DMS 273 (cell line): ENCODE measurements around the gene MPRIP.
"Not testable (repeated sequence)": the region's sequence is repeated elsewhere in the genome, so short reads cannot be mapped to it uniquely, and the experiment has no call there.

Experiments used
- DNase-seq: peaks from one replicate; lab custom pipeline; 2025; ENCODE audit not compliant: unreplicated experiment; lab: John Stamatoyannopoulos, UW

MPRIP gene

GRCh38 chr17:17125136-17126084, 83.2 kb downstream of the MPRIP start:
- DNase-seq: peak; percentile 82

GRCh38 chr17:17126131-17127110, 84.2 kb downstream of the MPRIP start:
- DNase-seq: peak; percentile 27

GRCh38 chr17:17127156-17127555, 84.9 kb downstream of the MPRIP start:
- no peak for DNase-seq

GRCh38 chr17:17127730-17128291, 85.6 kb downstream of the MPRIP start:
- no peak for DNase-seq

- no peak for DNase-seq
These were observed 86.3 kb downstream of the MPRIP start for GRCh38 chr17:17128476-17129075.

- DNase-seq: no peak
These were observed 87.2 kb downstream of the MPRIP start for GRCh38 chr17:17129466-17129865.

GRCh38 chr17:17130077-17130844, 88.0 kb downstream of the MPRIP start:
- DNase-seq: no peak

- DNase-seq: no peak
These were observed 89.6 kb downstream of the MPRIP start for GRCh38 chr17:17131839-17132238.

- DNase-seq: no peak
These were observed 90.5 kb downstream of the MPRIP start for GRCh38 chr17:17132746-17133145.

GRCh38 chr17:17134051-17134956, 92.0 kb downstream of the MPRIP start:
- no peak for DNase-seq

GRCh38 chr17:17134957-17135333, 92.7 kb downstream of the MPRIP start:
- no peak for DNase-seq

GRCh38 chr17:17136221-17136620, 94.0 kb downstream of the MPRIP start:
- DNase-seq: not testable (repeated sequence)

- DNase-seq: no peak
These were observed 95.7 kb downstream of the MPRIP start for GRCh38 chr17:17137731-17138585.

GRCh38 chr17:17139972-17140589, 97.8 kb downstream of the MPRIP start:
- peak; percentile 18 for DNase-seq

- no peak for DNase-seq
These were observed 98.3 kb downstream of the MPRIP start for GRCh38 chr17:17140590-17140980.

- DNase-seq: no peak
These were observed 99.0 kb downstream of the MPRIP start for GRCh38 chr17:17141279-17141678.

- peak; percentile 59 for DNase-seq
These were observed 99.7 kb downstream of the MPRIP start for GRCh38 chr17:17141860-17142552.
